Epidermal melanocyte (primary cell): ENCODE results near the gene SIX5.
A peak's percentile ranks its signal among the peaks of the same experiment; 100 is the strongest.

ENCODE experiments used
- DNase-seq: peaks from one replicate; pipeline ENCODE4 v3.0.0; 2011; ENCODE audit warnings: low spot score; ENCODE audit not compliant: insufficient read length

Gene SIX5

GRCh38 chr19:45716359-45717130 is 52.5 kb downstream of the SIX5 start:
- peak; percentile 35 for DNase-seq

- no peak for DNase-seq
Observed at GRCh38 chr19:45715139-45715538, 53.9 kb downstream of the SIX5 start.
